ENCODE results near the gene CAMK1D.

Gene CAMK1D

DNA sequence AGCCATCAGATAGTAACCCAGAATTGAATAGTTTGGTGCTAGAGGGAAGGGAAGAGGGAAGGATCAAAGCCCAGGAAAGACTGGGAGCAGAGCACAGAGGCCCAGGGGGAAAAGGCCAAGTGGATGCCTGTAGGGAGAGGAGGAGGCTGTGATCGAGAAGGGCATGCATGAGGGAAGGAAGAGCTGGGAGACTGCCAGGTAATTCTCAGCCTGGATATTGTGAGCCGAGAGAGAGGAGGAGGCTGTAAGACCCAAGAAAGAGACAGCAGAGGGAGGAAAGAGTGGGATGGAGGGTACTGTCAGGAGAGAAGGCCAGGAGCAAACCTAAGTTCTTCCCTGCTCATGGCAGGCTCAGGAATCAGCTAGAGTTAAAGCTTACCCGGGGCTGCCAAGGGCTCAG lies 474.0 kb downstream of the CAMK1D start:
- no peak for DNase-seq (ENCODE audit: low read depth in 3 of 3)

DNA sequence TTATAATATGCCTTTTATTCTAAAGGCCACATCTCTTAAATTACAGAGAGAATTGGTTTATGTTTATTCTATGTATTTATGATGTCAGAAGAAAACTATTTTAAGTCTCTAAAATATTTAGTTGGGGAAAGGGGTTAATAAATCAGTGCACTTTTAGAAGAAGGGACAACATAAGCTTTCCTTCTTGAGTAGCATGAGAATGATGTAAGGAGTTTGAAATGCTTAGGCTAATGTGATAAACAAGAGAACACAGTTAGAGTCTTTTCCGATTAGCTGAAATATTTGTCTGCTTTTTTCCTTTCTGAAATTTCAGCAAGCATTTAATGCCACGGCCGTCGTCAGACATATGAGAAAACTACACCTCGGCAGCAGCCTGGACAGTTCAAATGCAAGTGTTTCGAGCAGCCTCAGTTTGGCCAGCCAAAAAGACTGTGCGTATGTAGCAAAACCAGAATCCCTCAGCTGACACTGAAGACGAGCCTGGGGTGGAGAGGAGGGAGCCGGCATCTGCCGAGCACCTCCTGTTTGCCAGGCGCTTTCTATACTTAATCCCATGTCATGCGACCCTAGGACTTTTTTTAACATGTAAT lies 476.0 kb downstream of the CAMK1D start:
- no peak for DNase-seq (ENCODE audit: low read depth in 3 of 3)

DNA sequence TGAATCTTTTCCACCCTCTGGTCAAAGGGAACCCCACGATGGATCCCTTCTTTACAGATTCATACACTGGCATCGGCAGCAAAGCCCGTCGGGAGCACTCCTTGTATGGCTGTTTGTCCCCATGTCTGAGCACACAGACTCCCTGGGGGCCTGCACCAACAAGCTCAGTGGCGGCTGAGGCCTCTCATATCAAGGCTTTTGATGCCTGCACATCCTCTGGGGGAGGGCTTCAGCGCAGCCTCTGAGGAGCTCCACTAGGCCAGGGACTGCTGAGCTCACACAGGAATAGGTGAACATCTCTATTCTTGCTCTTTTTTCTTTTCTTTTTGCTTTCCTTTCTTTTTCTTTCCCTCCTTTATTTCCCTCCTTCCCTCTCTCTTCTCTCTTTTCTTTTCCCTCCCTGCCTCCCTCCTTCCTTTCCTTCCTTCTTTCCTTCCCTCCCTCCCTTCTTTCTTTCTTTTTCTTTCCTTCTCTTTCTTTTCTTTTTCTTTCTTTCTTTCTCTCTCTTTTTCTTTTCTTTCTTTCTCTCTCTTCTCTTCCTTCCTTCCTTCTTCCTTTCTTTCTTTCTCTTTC lies 477.5 kb downstream of the CAMK1D start:
- no peak for DNase-seq (ENCODE audit: low read depth in 3 of 3)

DNA sequence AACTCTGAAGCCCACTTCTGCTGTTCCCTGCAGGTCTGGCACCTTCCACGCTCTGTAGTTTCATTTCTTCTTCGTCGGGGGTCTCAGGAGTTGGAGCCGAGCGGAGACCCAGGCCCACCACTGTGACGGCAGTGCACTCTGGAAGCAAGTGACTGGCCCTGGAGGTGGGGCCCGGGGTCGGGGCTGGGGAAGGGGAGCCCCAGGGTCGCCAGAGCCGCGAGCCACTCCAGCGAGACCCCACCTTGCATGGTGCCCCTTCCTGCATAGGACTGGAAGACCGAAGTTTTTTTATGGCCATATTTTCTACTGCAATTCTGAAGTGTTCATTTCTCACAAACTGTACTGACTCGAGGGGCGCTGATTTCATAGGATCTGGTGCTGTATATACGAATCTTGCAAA lies 479.4 kb downstream of the CAMK1D start:
- no peak for DNase-seq (ENCODE audit: low read depth in 3 of 3)

DNA sequence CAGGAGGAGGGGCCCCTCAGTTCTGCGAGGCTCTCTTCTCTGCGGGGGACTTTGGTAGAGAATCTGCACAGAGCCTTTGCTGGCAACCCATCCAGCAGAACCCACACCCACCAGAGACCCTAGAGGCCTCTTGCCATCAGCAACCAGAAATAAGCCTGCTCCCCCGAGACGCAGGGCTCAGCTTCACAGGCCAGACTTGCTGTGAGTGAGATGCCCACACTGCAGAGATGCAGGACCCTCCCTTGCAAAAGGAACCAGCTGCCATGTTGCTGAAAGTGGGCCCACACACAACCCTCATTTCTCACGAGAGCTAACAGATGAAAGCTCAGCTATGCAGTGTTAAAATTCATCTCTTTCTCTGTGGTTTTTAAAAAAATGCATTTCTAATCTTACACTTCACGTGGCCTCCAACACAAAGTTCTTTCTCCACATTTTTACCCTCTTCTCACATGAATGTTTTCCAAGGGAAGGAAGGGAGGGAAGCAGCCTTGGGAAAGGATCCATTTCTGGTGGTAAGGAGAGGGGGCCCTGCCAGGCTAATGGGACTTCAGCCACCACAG lies 480.6 kb downstream of the CAMK1D start:
- DNase-seq (ENCODE audit: low read depth in 3 of 3) = no peak

DNA sequence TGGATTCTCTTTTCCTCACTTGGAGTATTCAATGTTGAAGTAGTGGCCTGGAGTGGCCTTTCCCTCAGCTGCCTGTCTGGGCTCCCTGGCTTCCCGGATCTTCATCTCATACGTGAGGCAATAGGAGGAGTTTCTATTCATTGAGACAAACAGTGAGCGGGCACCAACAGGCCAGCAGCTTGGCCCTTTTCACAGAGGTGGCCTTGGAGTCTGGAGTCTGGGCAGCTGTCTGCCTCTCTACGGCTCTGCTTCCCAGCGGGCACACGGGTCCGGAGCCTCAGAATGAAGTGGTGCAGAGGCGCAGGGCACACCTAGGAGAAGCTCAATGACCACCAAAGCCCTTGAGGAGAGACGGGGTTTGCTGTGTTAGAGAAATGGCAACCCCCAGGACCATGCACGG lies 482.7 kb downstream of the CAMK1D start:
- no peak for DNase-seq (ENCODE audit: low read depth in 3 of 3)

DNA sequence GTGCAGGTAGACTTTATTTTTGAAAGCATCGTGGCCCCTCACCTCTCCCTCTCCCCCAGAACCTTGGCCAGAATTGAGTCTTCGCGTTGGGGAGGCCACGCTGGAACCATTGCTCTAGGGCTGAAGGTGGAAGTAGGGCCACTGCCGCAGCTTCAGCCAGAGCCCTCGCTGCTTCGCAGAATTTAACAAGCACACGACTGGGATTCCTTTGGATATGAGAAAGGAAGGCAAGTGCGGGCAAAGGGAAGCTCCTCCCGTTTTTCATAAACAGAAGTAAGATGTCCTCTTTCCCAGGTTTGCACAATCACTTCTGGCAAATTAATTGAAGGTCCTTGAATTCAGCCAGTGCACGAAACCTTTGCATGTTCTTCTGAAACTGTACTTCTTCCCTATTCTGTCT lies 484.1 kb downstream of the CAMK1D start:
- DNase-seq (ENCODE audit: low read depth in 3 of 3) = no peak

DNA sequence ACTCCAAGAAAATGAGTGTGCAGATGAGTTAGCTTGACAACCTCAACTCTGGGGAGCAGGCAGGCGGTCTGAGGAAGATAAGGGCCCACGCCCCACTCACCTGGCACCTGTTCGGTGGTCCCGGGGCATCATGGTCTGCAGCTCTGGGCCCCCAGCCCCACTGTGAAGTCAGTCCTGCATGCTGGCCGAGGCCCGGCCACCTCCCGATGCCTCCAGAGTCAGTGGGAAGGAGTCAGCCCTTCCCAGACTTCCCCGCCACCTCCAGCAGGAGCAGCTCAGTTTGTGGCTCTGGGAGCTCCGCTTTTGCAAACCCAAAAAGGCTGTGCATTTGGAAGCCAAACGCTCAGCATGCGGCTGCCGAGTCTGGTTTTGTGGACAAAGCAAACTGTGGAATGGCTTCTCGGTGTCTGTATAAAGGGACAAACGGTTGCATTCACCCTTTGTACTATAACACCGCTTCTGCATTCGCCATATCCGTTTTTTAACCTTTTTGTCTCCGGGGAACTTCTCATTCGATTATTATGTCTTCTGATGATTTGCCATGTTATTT lies 484.8 kb downstream of the CAMK1D start:
- no peak for DNase-seq (ENCODE audit: low read depth in 3 of 3)

DNA sequence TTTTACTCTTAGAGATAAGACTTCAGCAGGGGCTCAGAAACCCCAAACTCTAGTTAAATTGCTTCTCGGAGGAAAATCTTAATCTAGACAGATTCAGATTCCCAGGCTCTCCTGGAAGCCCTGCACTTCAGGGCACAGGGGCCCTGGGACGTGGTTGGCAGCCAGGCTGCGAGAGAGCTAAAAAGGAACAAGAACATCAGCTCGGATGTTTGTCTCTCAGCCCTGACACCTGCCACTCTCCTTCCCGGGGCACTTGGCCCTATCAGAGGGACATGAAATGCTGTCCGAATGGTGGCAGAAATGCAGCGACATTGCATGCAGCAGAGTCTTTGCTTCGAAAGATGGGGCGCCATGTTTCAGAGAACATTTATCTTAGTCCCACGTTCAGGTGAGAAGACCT lies 485.4 kb downstream of the CAMK1D start:
- no peak for DNase-seq (ENCODE audit: low read depth in 3 of 3)

DNA sequence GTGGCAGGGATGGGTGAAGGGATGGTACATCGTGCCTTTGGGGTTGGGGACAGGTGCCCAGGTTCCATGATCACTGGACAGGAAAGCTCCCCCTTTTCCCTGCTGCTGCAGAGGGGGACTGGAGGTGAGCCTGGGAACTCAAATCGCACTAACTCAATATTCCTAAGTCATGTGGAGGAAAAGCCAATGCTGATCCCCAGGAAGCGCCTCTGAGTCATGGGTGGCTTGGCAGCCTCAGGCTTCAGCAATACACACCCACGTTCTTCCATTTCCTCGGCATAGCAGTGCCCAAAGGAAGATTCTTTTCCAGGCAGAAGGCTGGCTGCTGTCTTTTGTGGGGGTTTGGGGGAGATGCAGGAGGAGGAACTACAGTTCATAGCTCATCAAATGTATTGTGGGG lies 486.4 kb downstream of the CAMK1D start:
- no peak for DNase-seq (ENCODE audit: low read depth in 3 of 3)

DNA sequence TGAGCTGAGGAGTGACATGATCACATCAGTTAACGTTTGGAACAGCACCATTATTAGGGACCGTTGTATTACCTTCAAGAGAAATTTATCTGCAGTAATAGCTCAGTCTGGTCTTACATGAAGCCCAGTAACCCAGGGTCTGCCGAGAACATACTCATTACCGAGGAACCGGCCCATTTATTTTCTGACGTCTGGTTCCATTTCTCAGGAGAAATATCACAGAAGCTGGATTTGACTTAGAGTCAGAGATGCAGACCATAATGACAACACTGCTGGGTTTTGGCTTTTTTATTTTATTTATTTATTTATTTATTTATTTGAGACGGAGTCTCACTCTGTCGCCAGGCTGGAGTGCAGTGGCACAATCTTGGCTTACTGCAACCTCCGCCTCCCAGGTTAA lies 489.0 kb downstream of the CAMK1D start:
- no peak for DNase-seq (ENCODE audit: low read depth in 3 of 3)

DNA sequence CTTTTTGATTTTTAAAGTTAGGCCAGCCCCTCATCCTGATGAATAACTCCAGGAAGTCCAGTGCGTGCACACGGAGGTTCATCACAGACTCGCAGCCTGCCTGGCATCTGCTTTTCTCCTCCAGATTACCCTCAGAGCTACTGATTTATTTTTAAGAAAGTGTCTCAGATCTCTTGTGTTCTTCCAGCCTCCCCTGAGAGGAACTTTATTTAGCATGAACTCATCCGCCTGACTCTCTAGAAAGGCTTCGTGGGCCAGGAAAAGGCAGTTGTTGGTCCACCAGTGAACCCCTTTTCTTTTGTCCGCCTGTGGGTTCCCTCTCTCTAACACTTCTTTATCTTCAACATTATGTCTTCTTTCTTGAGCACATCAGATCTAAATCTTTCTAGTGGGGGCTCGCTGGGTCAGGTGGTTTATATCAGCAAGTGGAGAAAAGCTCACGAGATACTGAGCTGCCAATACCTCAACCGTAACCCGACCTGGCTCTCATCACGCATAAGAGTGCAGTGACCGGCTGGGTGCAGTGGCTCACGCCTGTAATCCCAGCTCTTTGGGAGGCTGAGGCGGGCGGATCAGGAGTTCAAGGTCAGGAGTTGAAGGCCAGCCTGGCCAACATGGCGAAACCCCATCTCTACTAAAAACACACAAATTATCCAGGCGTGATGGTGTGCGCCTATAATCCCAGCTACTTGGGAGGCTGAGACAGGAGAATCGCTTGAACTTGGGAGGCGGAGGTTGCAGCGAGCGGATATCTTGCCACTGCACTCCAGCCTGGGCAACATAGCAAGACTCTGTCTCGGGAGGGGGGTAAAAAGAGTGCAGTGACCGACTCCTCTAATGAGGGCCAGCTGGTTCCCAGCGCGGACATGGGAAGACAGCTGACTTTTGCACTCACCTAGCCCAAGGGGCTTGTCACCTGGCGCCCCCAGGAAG lies 489.9 kb downstream of the CAMK1D start:
- no peak for DNase-seq (ENCODE audit: low read depth in 3 of 3)

DNA sequence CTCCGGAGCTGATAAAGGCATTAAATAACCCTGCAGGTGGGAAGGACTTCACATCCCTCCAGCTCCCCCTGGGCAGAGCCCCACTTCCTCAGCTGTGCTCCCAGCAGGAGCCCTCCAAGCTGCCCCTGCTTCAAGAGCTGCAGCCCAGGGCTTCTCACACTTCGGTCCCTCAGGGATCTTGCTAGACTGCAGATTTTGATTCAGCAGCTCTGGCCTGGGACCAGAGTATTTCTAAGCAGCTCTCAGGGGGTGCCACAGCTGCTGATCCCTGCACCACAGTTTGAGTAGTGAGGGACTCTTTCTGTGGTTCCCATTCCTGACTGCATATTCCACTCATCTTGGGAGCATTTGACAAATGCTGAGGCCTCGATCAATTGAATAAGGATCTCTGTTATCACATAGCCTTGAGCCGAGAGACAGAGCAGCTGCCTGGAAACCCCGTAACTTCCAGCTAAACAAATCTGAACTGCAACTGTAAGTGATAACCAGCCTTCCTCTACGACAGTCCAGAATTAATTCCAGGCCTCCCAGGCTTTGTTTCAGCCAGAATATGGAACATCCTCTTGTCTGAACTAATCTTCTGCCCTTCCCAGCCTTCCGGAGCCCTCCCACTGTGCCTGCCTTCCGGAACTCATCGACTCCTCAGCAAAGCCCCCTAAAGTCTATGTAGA lies 490.7 kb downstream of the CAMK1D start:
- DNase-seq (ENCODE audit: low read depth in 3 of 3) = no peak

DNA sequence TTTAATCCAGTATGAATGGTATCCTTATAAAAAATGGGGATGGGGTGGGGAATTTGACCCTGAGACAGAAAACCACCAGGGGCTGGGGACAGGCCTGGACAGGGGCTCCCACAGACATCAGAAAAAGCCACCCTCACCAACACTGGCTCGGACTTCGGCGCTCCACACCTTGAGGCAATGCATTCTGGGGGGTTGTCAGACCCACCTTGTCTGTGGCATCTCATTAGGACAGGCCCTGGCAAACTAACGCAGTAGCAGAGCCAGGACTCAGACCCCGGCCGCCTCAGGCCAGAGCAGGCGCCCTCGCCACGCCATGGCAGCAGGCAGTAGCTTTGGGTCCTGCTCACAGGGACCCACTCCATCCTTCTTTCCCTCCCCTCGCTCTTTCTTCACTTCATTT lies 492.1 kb downstream of the CAMK1D start:
- DNase-seq (ENCODE audit: low read depth in 3 of 3) = no peak

DNA sequence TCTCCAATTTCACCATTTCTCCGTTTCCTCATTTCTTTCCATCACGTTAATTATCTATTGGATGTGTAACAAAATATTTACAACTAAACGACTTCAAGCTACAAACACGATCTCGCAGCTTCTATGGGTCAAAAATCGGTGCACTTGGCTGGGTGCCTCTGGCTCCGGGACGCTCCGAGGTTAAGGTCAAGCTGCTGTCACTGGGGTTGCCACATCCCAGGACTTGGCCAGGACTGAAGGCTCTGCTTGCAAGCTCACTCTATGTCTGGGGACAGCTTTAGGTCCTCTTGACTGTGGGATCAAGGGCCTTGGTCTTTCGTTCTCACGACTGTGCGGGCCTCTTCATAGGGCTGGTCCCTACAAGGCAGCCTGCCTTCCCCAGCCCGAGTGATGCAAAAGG lies 492.5 kb downstream of the CAMK1D start:
- no peak for DNase-seq (ENCODE audit: low read depth in 3 of 3)

DNA sequence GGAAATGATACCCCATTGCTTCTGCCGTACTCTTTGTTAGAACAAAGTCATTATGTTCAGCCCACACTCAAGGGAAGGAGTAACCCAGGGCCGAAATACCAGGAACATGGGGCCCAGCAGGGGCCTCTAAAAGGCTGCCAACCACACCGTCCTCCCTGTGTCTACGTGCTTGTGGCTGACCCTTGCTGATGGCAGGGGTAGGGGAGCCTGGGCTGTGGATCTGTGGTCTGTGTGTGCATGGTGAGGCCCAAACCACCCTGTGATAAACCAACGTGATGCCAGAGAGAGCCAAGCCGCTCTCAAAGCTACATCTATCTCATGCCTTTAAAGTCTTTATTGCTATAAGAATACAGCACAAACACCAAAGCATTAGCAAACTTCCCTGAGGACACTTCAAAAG lies 493.0 kb downstream of the CAMK1D start:
- no peak for DNase-seq (ENCODE audit: low read depth in 3 of 3)

DNA sequence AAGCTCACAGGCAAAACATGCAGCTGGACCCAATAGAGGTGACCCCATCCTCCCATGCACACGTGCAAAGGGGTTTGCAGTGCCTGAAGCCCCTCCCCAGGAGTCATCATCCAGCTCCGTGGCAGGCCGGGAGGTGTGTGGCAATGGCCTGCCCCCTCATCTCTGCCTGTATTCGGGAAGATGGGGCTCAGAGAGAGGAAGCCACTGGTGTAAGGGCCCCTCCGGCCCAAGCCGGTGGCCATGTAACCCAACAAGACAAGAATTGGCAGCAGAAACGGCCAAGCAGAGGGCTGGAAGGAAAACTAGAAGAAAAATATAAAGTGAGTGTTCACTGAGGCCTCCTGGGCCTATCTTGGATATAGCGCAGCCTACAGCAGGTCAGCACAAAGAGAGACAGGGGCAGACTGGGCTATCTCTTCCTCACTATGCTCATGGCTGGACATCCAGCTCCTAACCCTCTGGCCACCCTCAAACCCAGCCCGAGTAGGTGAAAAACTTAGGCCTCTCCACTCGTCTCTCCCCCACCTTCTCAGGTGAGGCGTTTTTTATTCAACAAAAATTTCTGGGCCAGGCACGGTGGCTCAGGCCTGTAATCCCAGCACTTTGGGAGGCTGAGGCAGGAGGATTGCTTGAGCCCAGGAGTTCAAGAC lies 494.1 kb downstream of the CAMK1D start:
- DNase-seq (ENCODE audit: low read depth in 3 of 3) = no peak

DNA sequence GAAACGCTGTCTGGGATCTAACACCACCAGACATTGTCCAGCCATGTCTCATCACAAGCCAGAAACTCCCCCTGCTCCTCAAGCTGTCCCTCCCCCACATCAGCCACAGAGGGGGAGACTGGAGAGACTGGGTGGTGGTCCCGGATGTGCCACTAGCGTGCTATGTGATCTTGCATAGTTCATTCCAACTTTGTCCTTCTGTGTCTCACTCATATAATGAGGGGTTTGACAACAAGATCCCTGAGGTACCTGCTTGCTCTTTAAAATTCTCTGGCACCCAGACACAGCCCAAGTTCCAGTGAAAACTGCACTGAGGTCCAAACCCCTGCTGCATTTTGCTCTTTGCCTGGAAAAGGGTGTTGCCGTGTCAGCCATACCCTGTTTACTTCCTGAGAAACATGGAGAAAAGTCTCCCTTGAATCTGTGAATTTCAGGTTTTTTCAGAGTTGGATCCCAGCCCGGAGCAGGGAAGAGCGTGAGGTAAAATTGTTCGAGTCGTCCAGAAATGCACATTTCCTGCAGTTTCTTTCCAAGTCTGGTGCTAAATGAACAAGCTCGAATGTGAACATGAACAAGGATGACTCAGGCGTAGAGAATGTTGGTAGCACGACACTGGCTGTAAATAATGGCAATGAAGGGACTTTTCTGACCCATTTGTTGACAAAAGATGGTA lies 495.6 kb downstream of the CAMK1D start:
- no peak for DNase-seq (ENCODE audit: low read depth in 3 of 3)

DNA sequence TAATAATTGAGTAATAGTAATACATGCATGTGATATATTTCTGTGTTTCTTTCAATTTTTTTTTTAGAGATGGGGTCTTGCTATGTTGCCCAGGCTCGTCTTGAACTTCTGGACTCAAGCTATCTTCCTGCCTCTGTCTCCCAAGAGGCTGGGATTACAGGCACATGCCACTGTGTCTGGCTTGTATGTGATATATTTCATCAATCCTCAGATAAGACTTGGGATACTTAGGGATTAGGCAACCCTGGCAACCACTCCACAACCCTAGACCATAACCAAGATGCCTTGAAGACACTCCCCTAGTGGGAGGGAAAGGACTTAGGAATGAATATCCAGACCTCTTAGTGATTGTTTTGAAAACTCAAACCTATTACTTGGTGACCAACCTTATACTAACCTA lies 497.4 kb downstream of the CAMK1D start:
- DNase-seq (ENCODE audit: low read depth in 3 of 3) = no peak

DNA sequence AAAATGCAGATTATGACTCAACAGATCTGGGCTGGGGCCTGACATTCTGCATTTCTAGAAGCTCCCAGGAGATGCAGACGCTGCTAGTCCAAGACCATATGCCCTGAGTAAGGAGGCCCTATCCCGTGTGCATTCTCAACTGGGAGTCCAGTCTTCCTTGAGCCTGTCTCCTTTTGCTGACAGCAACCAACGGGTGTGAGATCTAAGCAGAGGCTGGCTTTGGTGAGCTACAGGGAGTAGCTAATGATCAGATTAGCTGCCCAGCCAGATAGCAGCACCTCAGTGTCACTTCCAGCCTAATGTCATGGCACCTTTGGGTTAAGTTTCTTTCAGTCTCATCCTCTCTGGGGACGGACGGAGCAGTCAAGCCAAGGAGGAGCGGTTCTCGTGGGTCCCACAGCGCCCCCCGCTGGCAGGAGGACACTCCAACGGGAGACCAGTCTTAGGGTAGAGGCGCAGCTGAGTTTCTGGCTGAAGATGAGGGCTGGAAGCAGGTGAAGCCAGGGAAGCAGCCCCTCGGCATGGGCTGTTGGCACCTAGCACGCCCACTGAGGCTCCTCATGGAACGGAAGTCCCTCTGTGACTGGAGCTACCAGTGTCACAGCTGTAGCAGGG lies 498.1 kb downstream of the CAMK1D start:
- DNase-seq (ENCODE audit: low read depth in 3 of 3) = no peak

Measured in stimulated activated CD4-positive, alpha-beta T cell treated with anti-CD3 and anti-CD28 coated beads, TNF-alpha, amount 100 ng/mL, for 4 hours (primary cell).